ENCODE results near the gene MCC. TPM values are rescaled to one million over a fixed set of nuclear protein-coding genes. Genes with fewer than 3 reads are reported as not detected.

MCC gene
- total RNA-seq, 1 experiment from 2014 or later, result 7.6 TPM

GRCh38 chr5:113085084-113085414 is 403.2 kb downstream of the MCC start:
- H2BK120ac ChIP-seq (ENCODE audit: low read depth, low read length, poor library complexity, severe bottlenecking), result no peak overlapping the region
- no peak for TF ChIP-seq CTCF (conservative IDR thresholded peaks at IDR 0.05)
- H3K79me1 ChIP-seq (ENCODE audit: insufficient read depth, low read depth, low read length, poor library complexity, severe bottlenecking), result no peaks in the 10 kb centered on the region
- Mint-ChIP-seq H3K4me1 (peaks cover 11 to 13% of the 10 kb centered on the region in 2 experiments), H3K36me3 (ENCODE audit: insufficient read depth in 1 of 3, low read depth in 3 of 3) (peaks cover 9 to 24% (median 18%) of the 10 kb centered on the region in 3 experiments), H3K9me3 (peaks cover 0 to 3% of the 10 kb centered on the region in 2 experiments; a peak in 2 of 5 replicates), H3K27ac (no peak overlapping the region), H3K4me3 (no peak overlapping the region), H3K27me3 (ENCODE audit: low read depth) (peaks cover 32% of the 10 kb centered on the region)
- no CpG with 5 or more reads among the region's 8 CpGs for WGBS (ENCODE audit: extremely low coverage, insufficient read length, low lambda C conversion rate)
- H3K9ac ChIP-seq (ENCODE audit: extremely low read depth, insufficient read length, low read length), result no peak overlapping the region
- no peak overlapping the region for H3T11ph ChIP-seq (ENCODE audit: low read length)
- no peak overlapping the region for H2BK5ac ChIP-seq (ENCODE audit: insufficient read length, low read length)
- no peak overlapping the region for H3K4me2 ChIP-seq (ENCODE audit: insufficient read depth, insufficient read length, low read length)
- H3K9me3 ChIP-seq (ENCODE audit: control insufficient read depth, low read depth, low read length), result no peaks in the 10 kb centered on the region
- H3K23ac ChIP-seq (ENCODE audit: insufficient read length, low read depth, low read length), result no peak overlapping the region
- H2BK12ac ChIP-seq (ENCODE audit: insufficient read length, low read depth, low read length), result no peak overlapping the region
- no peak overlapping the region for H4K8ac ChIP-seq (replicated peaks; ENCODE audit: insufficient read length, low read depth, low read length)
- H2BK15ac ChIP-seq (ENCODE audit: low read depth, low read length), result no peak overlapping the region
- no peak overlapping the region for H2AK5ac ChIP-seq (ENCODE audit: insufficient read length, low read length)
- no peaks in the 10 kb centered on the region for H3K27me3 ChIP-seq (ENCODE audit: insufficient read depth, low read length)
- no peak overlapping the region for H3K27ac ChIP-seq (ENCODE audit: insufficient read length, low read depth, low read length)
- H2BK20ac ChIP-seq (ENCODE audit: low read depth, low read length, poor library complexity, severe bottlenecking), result no peak overlapping the region
- H3K56ac ChIP-seq (ENCODE audit: insufficient read length, low read depth, low read length), result no peak overlapping the region
- H3K14ac ChIP-seq (ENCODE audit: insufficient read depth, low read length), result no peak overlapping the region
- H3K4ac ChIP-seq (ENCODE audit: low read depth, low read length), result no peak overlapping the region
- no peak overlapping the region for H4K91ac ChIP-seq (ENCODE audit: insufficient read length, low read depth, low read length)
- H3K18ac ChIP-seq (ENCODE audit: insufficient read length, low read depth, low read length), result no peak overlapping the region
- H4K20me1 ChIP-seq (ENCODE audit: control insufficient read depth, insufficient read depth, insufficient read length), result no peaks in the 10 kb centered on the region
- no peak for DNase-seq
- H2AFZ ChIP-seq (ENCODE audit: low read length), result no peak overlapping the region
- H3K23me2 ChIP-seq (ENCODE audit: insufficient read length, low read depth, low read length, poor library complexity, severe bottlenecking), result no peaks in the 10 kb centered on the region
- H4K5ac ChIP-seq (ENCODE audit: insufficient read length, low read depth, low read length), result no peak overlapping the region
- 0 out of 2 replicates have a peak, but pooled peaks cover 1% of the 10 kb centered on the region for H3K79me2 ChIP-seq (ENCODE audit: insufficient read depth, low read length)
- H3K4me1 ChIP-seq (ENCODE audit: insufficient read depth, low read length), result no peaks in the 10 kb centered on the region

All from H9 (cell line).